Measurements from ENCODE around the gene CENPS. TPM values are rescaled to one million over a fixed set of nuclear protein-coding genes. Genes with fewer than 3 reads are reported as not detected.

CENPS gene
- total RNA-seq, 1 experiment from 2014 or later = 17.8 TPM

DNA sequence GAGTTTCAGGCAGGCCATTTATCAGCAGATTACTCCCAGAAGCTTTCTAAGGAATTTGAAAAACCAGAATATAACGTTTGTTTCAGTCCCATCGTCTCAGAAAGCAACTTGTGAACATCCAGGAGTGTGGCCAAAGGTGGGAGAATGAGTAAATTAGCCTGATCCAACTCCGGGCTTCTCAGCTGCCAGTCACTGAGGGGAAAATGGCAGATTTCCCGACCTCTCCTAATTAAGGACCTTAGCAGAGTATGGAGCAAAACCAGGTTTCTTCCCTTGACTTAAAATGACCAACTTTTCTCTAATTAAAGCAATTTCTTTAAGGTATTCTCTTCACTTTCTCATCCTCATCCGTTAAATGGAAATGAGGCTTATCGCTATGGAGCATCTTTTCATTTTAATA is 20.6 kb downstream of the CENPS start:
- Mint-ChIP-seq H3K36me3 (ENCODE audit: insufficient read depth in 1 of 3, low read depth in 3 of 3) (peaks cover 2 to 14% (median 7%) of the 10 kb centered on the region in 3 experiments; a peak in 6 of 7 replicates), H3K27ac (peak overlapping the region in 1 of 3 experiments; percentile 40; a peak in 2 of 7 replicates), H3K27me3 (ENCODE audit: low read depth) (no peaks in the 10 kb centered on the region), H3K9me3 (peaks cover 0 to 4% of the 10 kb centered on the region in 2 experiments; a peak in 1 of 5 replicates), H3K4me1 (peaks cover 19 to 23% of the 10 kb centered on the region in 2 experiments), H3K4me3 (no peak overlapping the region)
- no peak overlapping the region for H3K23ac ChIP-seq (ENCODE audit: insufficient read length, low read depth, low read length)
- H3K4me2 ChIP-seq (ENCODE audit: insufficient read depth, insufficient read length, low read length) = no peak overlapping the region
- no peak overlapping the region for H3K27ac ChIP-seq (ENCODE audit: insufficient read length, low read depth, low read length)
- no peak overlapping the region for H4K8ac ChIP-seq (replicated peaks; ENCODE audit: insufficient read length, low read depth, low read length)
- H4K20me1 ChIP-seq (ENCODE audit: control insufficient read depth, insufficient read depth, insufficient read length) = no peaks in the 10 kb centered on the region
- no CpG with 5 or more reads among the region's 6 CpGs for WGBS (ENCODE audit: extremely low coverage, insufficient read length, low lambda C conversion rate)
- no peak overlapping the region for H2BK15ac ChIP-seq (ENCODE audit: low read depth, low read length)
- no peak overlapping the region for H2BK5ac ChIP-seq (ENCODE audit: insufficient read length, low read length)
- H2AFZ ChIP-seq (ENCODE audit: low read length) = no peak overlapping the region
- H3K4ac ChIP-seq (ENCODE audit: low read depth, low read length) = no peak overlapping the region
- H3K14ac ChIP-seq (ENCODE audit: insufficient read depth, low read length) = no peak overlapping the region
- H2AK5ac ChIP-seq (ENCODE audit: insufficient read length, low read length) = no peak overlapping the region
- H3K18ac ChIP-seq (ENCODE audit: insufficient read length, low read depth, low read length) = no peak overlapping the region
- H2BK20ac ChIP-seq (ENCODE audit: low read depth, low read length, poor library complexity, severe bottlenecking) = no peak overlapping the region
- TF ChIP-seq, protein P1, sequence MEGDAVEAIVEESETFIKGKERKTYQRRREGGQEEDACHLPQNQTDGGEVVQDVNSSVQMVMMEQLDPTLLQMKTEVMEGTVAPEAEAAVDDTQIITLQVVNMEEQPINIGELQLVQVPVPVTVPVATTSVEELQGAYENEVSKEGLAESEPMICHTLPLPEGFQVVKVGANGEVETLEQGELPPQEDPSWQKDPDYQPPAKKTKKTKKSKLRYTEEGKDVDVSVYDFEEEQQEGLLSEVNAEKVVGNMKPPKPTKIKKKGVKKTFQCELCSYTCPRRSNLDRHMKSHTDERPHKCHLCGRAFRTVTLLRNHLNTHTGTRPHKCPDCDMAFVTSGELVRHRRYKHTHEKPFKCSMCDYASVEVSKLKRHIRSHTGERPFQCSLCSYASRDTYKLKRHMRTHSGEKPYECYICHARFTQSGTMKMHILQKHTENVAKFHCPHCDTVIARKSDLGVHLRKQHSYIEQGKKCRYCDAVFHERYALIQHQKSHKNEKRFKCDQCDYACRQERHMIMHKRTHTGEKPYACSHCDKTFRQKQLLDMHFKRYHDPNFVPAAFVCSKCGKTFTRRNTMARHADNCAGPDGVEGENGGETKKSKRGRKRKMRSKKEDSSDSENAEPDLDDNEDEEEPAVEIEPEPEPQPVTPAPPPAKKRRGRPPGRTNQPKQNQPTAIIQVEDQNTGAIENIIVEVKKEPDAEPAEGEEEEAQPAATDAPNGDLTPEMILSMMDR (conservative IDR thresholded peaks at IDR 0.05) = no peak
- H4K91ac ChIP-seq (ENCODE audit: insufficient read length, low read depth, low read length) = no peak overlapping the region
- H3K27me3 ChIP-seq (ENCODE audit: insufficient read depth, low read length) = no peaks in the 10 kb centered on the region
- H2BK12ac ChIP-seq (ENCODE audit: insufficient read length, low read depth, low read length) = no peak overlapping the region
- no peak overlapping the region for H2BK120ac ChIP-seq (ENCODE audit: low read depth, low read length, poor library complexity, severe bottlenecking)
- H3K56ac ChIP-seq (ENCODE audit: insufficient read length, low read depth, low read length) = no peak overlapping the region
- no peaks in the 10 kb centered on the region for H3K9me3 ChIP-seq (ENCODE audit: control insufficient read depth, low read depth, low read length)
- H3K79me1 ChIP-seq (ENCODE audit: insufficient read depth, low read depth, low read length, poor library complexity, severe bottlenecking) = no peaks in the 10 kb centered on the region
- no peaks in the 10 kb centered on the region for H3K79me2 ChIP-seq (ENCODE audit: insufficient read depth, low read length)
- no peak overlapping the region for H3T11ph ChIP-seq (ENCODE audit: low read length)
- no peak for DNase-seq
- H3K23me2 ChIP-seq (ENCODE audit: insufficient read length, low read depth, low read length, poor library complexity, severe bottlenecking) = no peaks in the 10 kb centered on the region
- H3K4me1 ChIP-seq (ENCODE audit: insufficient read depth, low read length) = peaks cover 2% of the 10 kb centered on the region; the same call in 1 of the 2 replicates
- no peak overlapping the region for H4K5ac ChIP-seq (ENCODE audit: insufficient read length, low read depth, low read length)
- no peak overlapping the region for H3K9ac ChIP-seq (ENCODE audit: extremely low read depth, insufficient read length, low read length)
